Fibroblast of skin of left biceps (primary cell): ENCODE data around the gene SPATA21.

Source experiments
- DNase-seq, 2 experiments: peaks; one replicate each; pipeline ENCODE4 v3.0.0-alpha.2; 2013; ENCODE audit warnings: low read depth in 2 of 2

The SPATA21 gene

GRCh38 chr1:16421201-16421600 lies 16.0 kb downstream of the SPATA21 start:
- no peak for DNase-seq

DNA sequence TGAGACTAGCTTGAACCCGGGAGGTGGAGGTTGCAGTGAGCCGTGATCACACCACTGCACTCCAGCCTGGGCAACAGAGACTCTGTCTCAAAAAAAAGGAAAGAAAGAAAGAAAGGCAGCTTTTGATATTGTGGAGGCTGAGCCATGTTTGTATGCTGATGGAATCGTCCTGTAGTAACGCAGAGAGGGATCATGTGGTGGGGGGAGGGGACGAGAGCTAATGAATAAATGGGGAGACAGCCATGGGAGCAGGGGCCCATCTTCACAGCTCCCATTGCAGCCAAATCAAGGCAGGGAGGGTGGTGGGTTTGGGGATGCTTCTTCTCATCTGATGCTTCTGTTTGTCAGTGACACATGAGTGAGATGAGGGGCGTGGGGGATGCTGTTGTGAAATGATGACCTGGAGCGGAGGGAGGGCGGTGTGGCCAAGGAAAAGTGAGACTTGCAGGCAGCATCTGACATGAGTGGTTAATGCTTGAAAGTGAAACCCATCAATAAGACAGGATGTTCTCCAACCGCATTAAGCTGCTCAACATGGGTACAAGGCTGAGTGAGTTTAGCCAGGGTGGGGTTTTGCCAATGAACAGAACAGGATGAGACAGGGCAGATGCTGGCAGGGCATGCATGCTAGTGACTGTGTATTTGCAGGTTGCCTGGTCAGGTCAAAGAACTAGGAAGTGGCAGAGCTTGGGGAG lies 16.7 kb downstream of the SPATA21 start:
- no peak for DNase-seq

GRCh38 chr1:16418823-16419425 lies 18.3 kb downstream of the SPATA21 start:
- DNase-seq: no peak

DNA sequence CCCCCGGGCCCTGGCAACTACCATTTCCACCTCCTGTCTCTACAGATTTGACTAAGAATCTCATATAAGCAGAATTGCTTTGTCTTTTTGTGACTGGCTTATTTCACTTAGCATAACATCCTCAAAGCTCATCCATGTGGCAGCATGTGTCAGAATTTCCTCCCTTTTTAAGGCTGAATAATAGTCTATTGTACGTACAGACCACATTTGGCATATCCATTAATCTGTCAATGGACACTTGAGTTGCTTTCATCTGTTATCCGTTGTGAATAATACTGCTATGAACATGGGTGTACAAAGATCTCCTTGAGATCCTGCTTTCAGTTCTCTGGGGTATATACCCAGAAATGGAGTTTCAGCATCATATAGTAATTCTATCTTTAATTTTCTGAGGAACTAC lies 24.0 kb downstream of the SPATA21 start:
- no peak for DNase-seq

- DNase-seq: no peak
Observed at GRCh38 chr1:16410803-16411202, 26.4 kb downstream of the SPATA21 start.

- no peak for DNase-seq
Observed at GRCh38 chr1:16409536-16410152, 27.6 kb downstream of the SPATA21 start.

GRCh38 chr1:16406868-16407267 lies 30.4 kb downstream of the SPATA21 start:
- DNase-seq: no peak

DNA sequence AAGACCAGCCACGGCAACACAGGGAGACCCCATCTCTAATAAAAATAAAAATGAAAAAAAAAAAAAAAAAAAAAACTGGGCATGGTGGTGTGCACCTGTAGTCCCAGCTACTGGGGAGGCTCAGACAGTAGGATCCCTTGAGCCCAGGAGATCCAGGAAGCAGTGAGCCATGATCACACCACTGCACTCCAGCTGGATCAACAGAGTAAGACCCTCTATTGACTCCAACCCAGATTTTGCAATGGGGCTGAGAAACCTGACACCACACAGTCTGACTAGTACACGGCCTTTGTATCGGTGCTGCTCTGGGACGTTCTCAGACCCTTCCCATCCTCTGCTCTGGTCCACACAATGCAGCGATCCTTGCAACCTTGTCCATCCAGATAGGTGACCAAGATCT lies 31.8 kb downstream of the SPATA21 start:
- no peak for DNase-seq

GRCh38 chr1:16402742-16403141 lies 34.5 kb downstream of the SPATA21 start:
- DNase-seq: no peak

DNA sequence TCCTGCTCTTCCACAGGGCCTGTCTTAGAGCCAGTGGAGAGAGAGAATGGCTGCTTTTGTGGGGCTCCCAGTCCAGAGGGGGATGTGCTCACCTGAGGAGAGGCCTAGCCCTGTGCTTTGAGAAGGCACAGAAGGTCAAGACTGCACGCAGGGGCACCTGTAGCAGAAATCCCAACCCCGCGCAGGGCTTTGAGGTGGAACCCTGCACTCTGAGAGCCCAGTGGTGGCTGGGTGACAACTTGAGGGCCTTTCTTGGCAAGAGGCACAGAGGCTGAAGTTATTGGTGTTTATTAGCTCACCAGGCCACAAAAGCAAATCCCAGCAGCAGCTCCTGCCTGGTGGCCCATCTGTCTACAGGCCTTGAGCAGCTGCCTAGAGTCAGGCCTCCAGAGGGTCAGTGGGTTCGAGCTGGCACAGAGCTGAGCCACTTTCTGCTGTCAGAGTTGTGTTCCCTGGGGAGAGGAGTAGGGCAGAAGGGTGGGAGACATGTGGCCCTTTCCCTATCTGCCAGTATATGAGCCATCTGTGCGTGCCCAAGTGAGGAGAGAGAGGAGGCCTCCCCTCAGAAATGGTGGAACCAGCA lies 38.8 kb downstream of the SPATA21 start:
- no peak for DNase-seq

- DNase-seq: no peak
Observed at GRCh38 chr1:16397120-16397519, 40.1 kb downstream of the SPATA21 start.

- no peak for DNase-seq
Observed at GRCh38 chr1:16396591-16396990, 40.6 kb downstream of the SPATA21 start.

- DNase-seq: no peak
Observed at GRCh38 chr1:16394977-16395376, 42.2 kb downstream of the SPATA21 start.

DNA sequence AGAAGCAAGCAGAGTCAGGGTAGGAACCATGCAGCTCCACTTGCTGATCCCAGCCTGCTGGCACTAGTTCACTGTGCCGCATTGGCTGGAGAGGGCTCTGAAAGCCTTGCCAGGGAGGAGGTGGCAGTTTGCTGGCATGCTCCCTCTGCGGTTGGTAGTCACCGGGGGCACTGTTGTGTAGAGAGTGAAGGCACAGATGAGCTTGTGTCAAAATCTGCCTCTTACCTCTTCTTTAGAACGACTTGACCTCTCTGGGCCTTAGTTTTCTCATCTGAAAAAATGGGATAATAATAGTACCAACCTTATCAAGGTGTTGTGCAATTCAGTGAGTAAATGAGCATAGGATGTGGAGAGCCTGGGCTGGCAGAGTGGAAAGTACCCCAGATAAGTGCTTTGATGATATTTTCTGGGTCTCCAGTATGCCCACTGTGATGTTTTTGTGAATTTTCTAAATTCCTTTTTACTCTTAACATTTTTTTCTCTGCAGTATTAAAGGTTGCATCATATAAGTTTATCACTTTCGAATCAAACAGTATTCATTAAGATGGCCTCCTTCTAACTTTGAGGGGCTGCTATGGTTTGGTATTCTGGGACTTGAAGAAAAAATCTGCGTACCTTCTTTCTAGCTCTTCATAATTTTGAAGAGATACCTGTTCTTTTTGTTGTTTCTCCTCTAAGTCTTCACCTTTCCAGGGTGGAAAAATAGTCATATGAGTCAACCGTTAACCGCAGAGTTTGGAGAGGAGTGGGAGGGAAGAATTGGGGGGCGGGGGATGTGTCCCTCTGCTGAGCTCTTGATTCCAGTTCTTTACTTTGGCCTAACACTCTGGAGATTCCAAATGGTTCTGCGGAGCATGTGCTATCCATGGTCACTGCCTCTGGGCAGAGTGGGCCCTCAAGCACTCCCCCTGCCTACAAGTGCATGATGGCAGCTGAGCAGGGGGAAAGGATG lies 43.4 kb downstream of the SPATA21 start:
- no peak for DNase-seq

DNA sequence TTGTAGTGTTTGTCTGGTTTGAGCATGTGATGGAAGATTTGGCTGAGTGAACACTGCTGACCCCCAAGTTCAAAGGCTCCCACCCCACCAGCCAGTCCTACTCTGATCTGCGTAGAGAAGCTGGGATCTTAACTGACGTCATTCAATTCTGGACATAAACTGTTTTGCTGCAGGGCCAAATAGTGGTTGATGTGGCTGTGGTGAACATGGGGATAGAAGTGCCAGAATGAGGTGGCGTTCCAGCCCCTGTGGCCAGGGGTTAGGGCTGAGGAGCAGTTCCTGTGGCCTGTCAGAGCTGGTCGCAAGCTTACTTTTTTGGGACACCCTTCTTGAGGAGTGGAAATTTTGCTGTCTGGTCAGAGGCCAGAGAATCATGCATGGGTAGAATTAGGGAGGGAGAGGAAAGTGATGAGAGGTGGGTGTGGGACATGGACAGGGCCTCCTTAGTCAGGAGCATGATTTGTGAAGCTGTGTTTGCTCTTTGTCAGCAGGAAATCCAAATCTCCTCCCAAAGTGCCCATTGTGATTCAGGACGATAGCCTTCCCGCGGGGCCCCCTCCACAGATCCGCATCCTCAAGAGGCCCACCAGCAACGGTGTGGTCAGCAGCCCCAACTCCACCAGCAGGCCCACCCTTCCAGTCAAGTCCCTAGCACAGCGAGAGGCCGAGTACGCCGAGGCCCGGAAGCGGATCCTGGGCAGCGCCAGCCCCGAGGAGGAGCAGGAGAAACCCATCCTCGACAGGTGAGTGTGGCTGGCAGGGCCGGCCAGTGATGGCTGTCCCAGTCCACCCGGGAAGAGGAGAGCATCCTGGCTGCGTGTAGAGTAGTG lies 44.3 kb downstream of the SPATA21 start:
- DNase-seq: no peak

DNA sequence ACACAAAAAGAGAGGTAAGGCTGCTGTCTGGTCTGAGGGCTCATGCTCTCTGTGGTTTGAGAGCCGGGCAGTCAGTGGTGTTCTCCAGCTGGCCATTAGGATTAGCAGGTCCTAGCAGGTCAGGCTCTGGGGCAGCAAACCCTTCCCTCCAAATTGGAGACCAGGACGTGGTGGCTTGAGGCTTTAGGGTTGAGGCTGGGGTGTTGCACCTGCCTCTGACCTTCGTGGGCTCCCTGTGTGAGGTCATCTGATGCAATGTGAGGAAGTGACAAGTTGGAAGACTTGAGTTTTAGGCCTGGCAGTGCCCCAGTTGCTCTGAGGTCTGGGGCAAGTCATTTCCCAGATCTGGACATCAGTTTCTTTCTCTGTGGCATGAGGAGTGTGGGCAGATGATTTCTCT lies 45.8 kb downstream of the SPATA21 start:
- no peak for DNase-seq

GRCh38 chr1:16387201-16388188 lies 49.7 kb downstream of the SPATA21 start:
- no peak for DNase-seq

GRCh38 chr1:16386454-16387113 lies 50.6 kb downstream of the SPATA21 start:
- DNase-seq: peak in 1 of 2 experiments; percentile 28
